ENCODE measurements around the gene PCDHGA7. TPM values are rescaled to one million over a fixed set of nuclear protein-coding genes. Genes with fewer than 3 reads are reported as not detected.
"Not testable (repeated sequence)": the region's sequence is repeated elsewhere in the genome, so short reads cannot be mapped to it uniquely, and the experiment has no call there.

PCDHGA7 gene
- total RNA-seq, 1 experiment from 2014 or later, result 0.56 TPM

- Mint-ChIP-seq H3K27ac (ENCODE audit: low read depth, unreplicated experiment) (no peak within 1 kb of the TSS), H3K36me3 (ENCODE audit: insufficient read depth, unreplicated experiment) (no peaks in the 10 kb centered on the region), H3K4me3 (ENCODE audit: unreplicated experiment) (no peak within 1 kb of the TSS), H3K9me3 (ENCODE audit: unreplicated experiment) (peaks cover 50% of the 10 kb centered on the region), H3K4me1 (ENCODE audit: insufficient read depth, unreplicated experiment) (no peaks in the 10 kb centered on the region), H3K27me3 (ENCODE audit: insufficient read depth, unreplicated experiment) (no peaks in the 10 kb centered on the region)
- no peak for TF ChIP-seq CTCF (IDR thresholded peaks at IDR 0.05; ENCODE audit: unreplicated experiment)
- intact Hi-C loops (cut with micrococcal nuclease), result no loop called here
- BruUV-seq (replicated peaks), result no TSS peak
- ChIA-PET POLR2A (no interaction called here), CTCF (interaction anchor here (0.6 to 2.2 kb wide), 6 partner anchors 12 to 47 kb away, joined by 3 to 8 read pairs (median 4); partner anchors contain the start of genes PCDHGA4 and TAF7)
- no peak for DNase-seq (ENCODE audit: unreplicated experiment)
Observed at GRCh38 chr5:141343242-141343952, 39.1 kb upstream of the PCDHGA7 start, which contains the start of gene PCDHGA3. Gene PCDHGA3 (plus strand): TSS chr5:141343829. CDS start chr5:141344034, 205 bp downstream.

GRCh38 chr5:141343953-141344463 lies 38.5 kb upstream of the PCDHGA7 start:
- intact Hi-C loops (cut with micrococcal nuclease), result no loop called here
- no peak for DNase-seq (ENCODE audit: unreplicated experiment)
- no peak overlapping the region for H3K4me3 Mint-ChIP-seq (ENCODE audit: unreplicated experiment)
- no peaks in the 10 kb centered on the region for H3K36me3 Mint-ChIP-seq (ENCODE audit: insufficient read depth, unreplicated experiment)
- H3K27me3 Mint-ChIP-seq (ENCODE audit: insufficient read depth, unreplicated experiment), result no peaks in the 10 kb centered on the region
- TF ChIP-seq CTCF (IDR thresholded peaks at IDR 0.05; ENCODE audit: unreplicated experiment), result no peak
- H3K4me1 Mint-ChIP-seq (ENCODE audit: insufficient read depth, unreplicated experiment), result no peaks in the 10 kb centered on the region
- ChIA-PET CTCF (interaction anchor here (1.2 to 2.2 kb wide), 4 partner anchors 12 to 220 kb away, joined by 3 to 8 read pairs (median 4); partner anchors contain the start of gene PCDHGA4), POLR2A (no interaction called here)
- BruUV-seq (replicated peaks), result no TSS peak
- H3K9me3 Mint-ChIP-seq (ENCODE audit: unreplicated experiment), result peaks cover 55% of the 10 kb centered on the region
- H3K27ac Mint-ChIP-seq (ENCODE audit: low read depth, unreplicated experiment), result no peak overlapping the region

GRCh38 chr5:141345327-141345726 lies 37.2 kb upstream of the PCDHGA7 start:
- Mint-ChIP-seq H3K4me1 (ENCODE audit: insufficient read depth, unreplicated experiment) (no peaks in the 10 kb centered on the region), H3K27me3 (ENCODE audit: insufficient read depth, unreplicated experiment) (no peaks in the 10 kb centered on the region), H3K36me3 (ENCODE audit: insufficient read depth, unreplicated experiment) (no peaks in the 10 kb centered on the region), H3K9me3 (ENCODE audit: unreplicated experiment) (peaks cover 54% of the 10 kb centered on the region), H3K27ac (ENCODE audit: low read depth, unreplicated experiment) (no peak overlapping the region), H3K4me3 (ENCODE audit: unreplicated experiment) (no peak overlapping the region)
- ChIA-PET CTCF (no interaction called here), POLR2A (no interaction called here)
- intact Hi-C loops (cut with micrococcal nuclease), result no loop called here
- BruUV-seq (replicated peaks), result no TSS peak
- no peak for TF ChIP-seq CTCF (IDR thresholded peaks at IDR 0.05; ENCODE audit: unreplicated experiment)
- DNase-seq (ENCODE audit: unreplicated experiment), result no peak

GRCh38 chr5:141346017-141346416 lies 36.5 kb upstream of the PCDHGA7 start:
- H3K27ac Mint-ChIP-seq (ENCODE audit: low read depth, unreplicated experiment); H3K4me1 Mint-ChIP-seq (ENCODE audit: insufficient read depth, unreplicated experiment); intact Hi-C loops (cut with micrococcal nuclease); H3K27me3 Mint-ChIP-seq (ENCODE audit: insufficient read depth, unreplicated experiment); H3K4me3 Mint-ChIP-seq (ENCODE audit: unreplicated experiment); H3K36me3 Mint-ChIP-seq (ENCODE audit: insufficient read depth, unreplicated experiment); POLR2A ChIA-PET; BruUV-seq (replicated peaks); DNase-seq (ENCODE audit: unreplicated experiment): not testable (repeated sequence)
- CTCF ChIA-PET, result interaction anchor here (3.2 kb wide), 1 partner anchor 26 kb away, joined by 17 read pairs; the partner anchor contains the start of gene TAF7
- H3K9me3 Mint-ChIP-seq (ENCODE audit: unreplicated experiment), result peaks cover 53% of the 10 kb centered on the region

Measured in MCF 10A (cell line).